OCI-LY3 (cell line): ENCODE data around the gene RALGAPB.

ENCODE experiments used
- H2AFZ ChIP-seq: fragments of 200-600, 300-600 bp; shearing (Covaris generic); 2 replicates; pipeline ENCODE4 v1.6.0; 2014; ENCODE audit warnings: antibody characterized with exemption, low read depth, low read length
- H3K27ac ChIP-seq: fragments of 200-600, 300-600 bp; sonication (generic); 2 replicates; pipeline ENCODE4 v1.5.1; 2014; ENCODE audit warnings: mild to moderate bottlenecking, low read length, moderate library complexity, mixed read lengths
- H3K27me3 ChIP-seq: fragments of 200-600, 300-600 bp; sonication (generic); 2 replicates; pipeline ENCODE4 v1.6.1; 2014; ENCODE audit warnings: low read depth, low read length, mixed read lengths
- H3K36me3 ChIP-seq: fragments of 200-600, 300-600 bp; sonication (generic); replicated peaks from 2 replicates; pipeline ENCODE3; 2014; ENCODE audit warnings: low read depth, low read length, mixed read lengths
- H3K4me1 ChIP-seq: fragments of 300-600, 200-600 bp; sonication (generic); 2 replicates; pipeline ENCODE4 v1.6.1; 2014; ENCODE audit warnings: low read length, mixed read lengths
- H3K4me2 ChIP-seq: fragments of 200-600, 300-600 bp; sonication (generic); 2 replicates; pipeline ENCODE4 v1.6.1; 2014; ENCODE audit warnings: low read length, mixed read lengths
- H3K4me3 ChIP-seq: fragments of 300-600, 200-600 bp; sonication (generic); 2 replicates; pipeline ENCODE4 v1.5.1; 2014; ENCODE audit warnings: antibody characterized with exemption, mild to moderate bottlenecking, low read length, moderate library complexity
- H3K79me2 ChIP-seq: fragments of 300-600, 200-600 bp; shearing (Covaris generic); 2 replicates; pipeline ENCODE4 v1.6.1; 2014; ENCODE audit warnings: mild to moderate bottlenecking, low read length, mixed read lengths
- H3K9ac ChIP-seq: fragments of 300-600, 200-600 bp; shearing (Covaris generic); 2 replicates; pipeline ENCODE4 v1.6.0; 2014; ENCODE audit warnings: mild to moderate bottlenecking, low read length, moderate library complexity
- H3K9me3 ChIP-seq: fragments of 200-600, 300-600 bp; shearing (Covaris generic); 2 replicates; pipeline ENCODE4 v1.6.1; 2014; ENCODE audit warnings: low read length, mixed read lengths; ENCODE audit not compliant: insufficient read depth
- H4K20me1 ChIP-seq: fragments of 200-600, 300-600 bp; sonication (generic); 2 replicates; pipeline ENCODE4 v1.6.1; 2016; ENCODE audit warnings: low read length, mixed read lengths; ENCODE audit not compliant: insufficient read depth
- EZH2phosphoT487 ChIP-seq: fragments of 200-600 bp; shearing (Covaris generic); IDR thresholded peaks from 2 replicates; pipeline ENCODE4 v1.6.1; 2018; ENCODE audit warnings: antibody characterized with exemption, mixed run types, low read depth
- TF ChIP-seq, protein P1 (sequence below): fragments of 200-600, 300-600 bp; sonication (generic); IDR thresholded peaks from 2 replicates; pipeline ENCODE4 v1.5.1; 2014; ENCODE audit warnings: antibody characterized with exemption, low read length, low read depth

Gene RALGAPB

DNA sequence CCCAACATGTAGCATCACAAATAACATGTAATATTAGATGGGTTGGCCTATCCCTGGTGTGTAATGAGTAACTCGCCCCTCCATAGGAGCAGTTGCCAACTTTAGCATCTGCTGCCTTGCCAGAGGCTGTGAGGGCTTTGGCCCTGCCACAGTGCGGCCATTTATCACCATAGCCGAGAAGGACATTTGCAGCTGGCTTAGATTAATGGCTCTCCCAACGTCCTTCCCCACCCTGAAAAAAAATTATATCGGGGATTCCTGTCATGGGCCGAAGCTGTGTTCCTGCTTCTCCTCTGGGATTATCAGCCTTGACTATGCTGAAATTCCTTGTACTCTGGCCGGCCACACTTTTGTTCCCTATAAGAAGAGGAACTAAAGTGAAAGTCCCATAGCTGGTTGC is 100.8 kb downstream of the RALGAPB start:
- no peaks in the 10 kb centered on the region for H4K20me1 ChIP-seq
- H3K4me3 ChIP-seq: no peak overlapping the region
- H2AFZ ChIP-seq: no peak overlapping the region
- H3K27ac ChIP-seq: no peak overlapping the region
- no peak overlapping the region for H3K9ac ChIP-seq
- H3K79me2 ChIP-seq: no peaks in the 10 kb centered on the region
- H3K36me3 ChIP-seq: peaks cover 34% of the 10 kb centered on the region
- no peak overlapping the region for H3K4me2 ChIP-seq
- H3K9me3 ChIP-seq: no peaks in the 10 kb centered on the region
- H3K27me3 ChIP-seq: no peaks in the 10 kb centered on the region
- no peaks in the 10 kb centered on the region for H3K4me1 ChIP-seq
- no peak for TF ChIP-seq EZH2phosphoT487

DNA sequence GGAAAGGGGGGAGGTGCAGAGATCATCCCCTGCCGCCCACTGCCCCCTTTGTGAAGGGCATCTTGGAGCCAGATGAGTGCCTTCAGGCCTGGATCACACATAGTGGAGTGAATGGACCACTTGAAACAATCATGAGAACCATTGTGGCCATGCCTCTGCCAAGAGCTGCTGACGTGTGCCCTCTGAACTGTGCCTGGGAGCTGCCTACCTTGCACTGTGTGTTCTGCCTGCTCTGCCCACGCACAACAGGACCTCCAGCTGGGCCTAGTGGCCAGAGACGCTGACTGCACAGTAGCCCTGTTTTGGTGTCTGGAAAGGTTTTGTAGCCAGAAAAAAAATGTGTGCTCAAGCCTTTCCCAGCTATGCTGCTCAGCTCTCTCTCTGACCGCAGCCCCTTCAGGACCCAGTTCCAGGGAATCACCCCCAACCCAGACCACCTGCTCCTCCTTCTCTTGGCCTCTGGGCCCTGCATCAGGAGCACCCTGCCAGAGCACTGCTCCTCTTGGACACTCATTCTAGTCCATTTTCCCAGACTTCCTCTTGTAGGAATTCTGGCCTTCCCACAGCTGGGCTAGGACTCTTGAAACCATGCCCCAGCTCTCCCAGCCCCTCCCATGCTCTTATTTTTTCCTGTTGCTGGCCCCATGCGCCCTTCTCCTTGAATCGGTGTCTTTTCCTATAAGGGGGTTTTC is 106.7 kb downstream of the RALGAPB start:
- no peak overlapping the region for H2AFZ ChIP-seq
- H3K27me3 ChIP-seq: no peaks in the 10 kb centered on the region
- no peak overlapping the region for H3K27ac ChIP-seq

DNA sequence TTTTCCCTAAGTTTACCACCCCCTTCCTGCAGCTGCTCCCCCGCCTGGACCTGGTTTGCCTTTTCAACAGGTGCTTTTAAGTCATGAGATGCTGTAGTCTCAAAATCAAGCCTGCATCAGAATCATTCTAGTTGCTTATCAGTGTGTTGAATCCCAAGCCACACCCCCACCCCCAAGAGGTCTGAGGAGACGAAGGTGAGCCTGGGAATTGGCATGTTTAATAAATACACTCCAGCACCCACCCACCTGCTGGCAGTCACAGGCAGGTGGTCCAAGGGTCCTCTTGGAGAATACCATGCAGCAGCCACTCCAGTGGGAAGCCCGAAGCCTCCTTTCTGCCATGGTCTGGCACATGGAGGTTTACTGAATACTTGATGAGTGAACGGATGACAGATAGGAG is 107.3 kb downstream of the RALGAPB start:
- H3K4me3 ChIP-seq: no peak overlapping the region

More for the DNA sequence above, 106.7 kb downstream of the RALGAPB start:
- H3K9me3 ChIP-seq: no peaks in the 10 kb centered on the region
- no peak overlapping the region for H3K4me2 ChIP-seq
- peaks cover 20% of the 10 kb centered on the region for H3K36me3 ChIP-seq
- no peaks in the 10 kb centered on the region for H3K4me1 ChIP-seq
- H3K4me3 ChIP-seq: no peak overlapping the region
- H3K79me2 ChIP-seq: no peaks in the 10 kb centered on the region
- H4K20me1 ChIP-seq: no peaks in the 10 kb centered on the region
- H3K9ac ChIP-seq: no peak overlapping the region
- no peak for TF ChIP-seq EZH2phosphoT487
- TF ChIP-seq, protein P1, sequence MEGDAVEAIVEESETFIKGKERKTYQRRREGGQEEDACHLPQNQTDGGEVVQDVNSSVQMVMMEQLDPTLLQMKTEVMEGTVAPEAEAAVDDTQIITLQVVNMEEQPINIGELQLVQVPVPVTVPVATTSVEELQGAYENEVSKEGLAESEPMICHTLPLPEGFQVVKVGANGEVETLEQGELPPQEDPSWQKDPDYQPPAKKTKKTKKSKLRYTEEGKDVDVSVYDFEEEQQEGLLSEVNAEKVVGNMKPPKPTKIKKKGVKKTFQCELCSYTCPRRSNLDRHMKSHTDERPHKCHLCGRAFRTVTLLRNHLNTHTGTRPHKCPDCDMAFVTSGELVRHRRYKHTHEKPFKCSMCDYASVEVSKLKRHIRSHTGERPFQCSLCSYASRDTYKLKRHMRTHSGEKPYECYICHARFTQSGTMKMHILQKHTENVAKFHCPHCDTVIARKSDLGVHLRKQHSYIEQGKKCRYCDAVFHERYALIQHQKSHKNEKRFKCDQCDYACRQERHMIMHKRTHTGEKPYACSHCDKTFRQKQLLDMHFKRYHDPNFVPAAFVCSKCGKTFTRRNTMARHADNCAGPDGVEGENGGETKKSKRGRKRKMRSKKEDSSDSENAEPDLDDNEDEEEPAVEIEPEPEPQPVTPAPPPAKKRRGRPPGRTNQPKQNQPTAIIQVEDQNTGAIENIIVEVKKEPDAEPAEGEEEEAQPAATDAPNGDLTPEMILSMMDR: no peak

DNA sequence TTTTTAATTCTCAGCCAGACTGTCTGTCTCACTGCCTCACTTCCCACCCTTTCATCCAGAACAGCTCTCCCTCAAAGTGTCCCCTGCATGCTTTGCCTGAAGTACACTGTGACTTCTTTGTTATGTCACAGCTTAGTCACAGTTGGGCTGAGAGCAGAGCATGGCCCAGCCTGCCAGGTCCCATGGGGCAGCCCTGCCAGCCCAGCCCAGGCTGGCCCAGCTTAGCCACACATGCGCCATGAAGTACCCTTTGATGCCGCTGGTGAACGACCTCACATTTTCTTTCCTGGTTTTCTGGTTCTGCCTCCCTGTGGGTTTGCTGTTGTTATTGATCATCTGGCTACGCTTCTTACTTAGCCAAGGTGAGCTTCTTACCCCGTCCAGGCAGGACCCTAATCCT is 108.4 kb downstream of the RALGAPB start, which contains the start of gene ADIG:
TSS of gene ADIG (plus strand) at position 185 of the 400 bp plus-strand sequence. CDS start at position 239, 54 bp downstream.
- no peak within 1 kb of the TSS for H3K27ac ChIP-seq
- H3K4me3 ChIP-seq: no peak within 1 kb of the TSS
- no peak within 1 kb of the TSS for H3K4me2 ChIP-seq

More for the DNA sequence above, 107.3 kb downstream of the RALGAPB start:
- no peak overlapping the region for H3K9ac ChIP-seq
- no peaks in the 10 kb centered on the region for H3K4me1 ChIP-seq
- no peaks in the 10 kb centered on the region for H3K79me2 ChIP-seq
- no peak for TF ChIP-seq EZH2phosphoT487
- TF ChIP-seq, protein P1: no peak
- no peaks in the 10 kb centered on the region for H3K9me3 ChIP-seq
- H4K20me1 ChIP-seq: no peaks in the 10 kb centered on the region
- peaks cover 14% of the 10 kb centered on the region for H3K36me3 ChIP-seq
- no peak overlapping the region for H2AFZ ChIP-seq
- H3K27me3 ChIP-seq: no peaks in the 10 kb centered on the region
- no peak overlapping the region for H3K27ac ChIP-seq
- no peak overlapping the region for H3K4me2 ChIP-seq

More for the DNA sequence above, 108.4 kb downstream of the RALGAPB start, which contains the start of gene ADIG:
- Histone ChIP-seq H4K20me1 (no peaks in the 10 kb centered on the region), H3K4me1 (no peaks in the 10 kb centered on the region), H3K36me3 (peaks cover 5% of the 10 kb centered on the region), H3K27me3 (no peaks in the 10 kb centered on the region), H2AFZ (no peak within 1 kb of the TSS), H3K9ac (no peak within 1 kb of the TSS), H3K79me2 (no peaks in the 10 kb centered on the region), H3K9me3 (no peaks in the 10 kb centered on the region)
- no peak for TF ChIP-seq EZH2phosphoT487
- TF ChIP-seq, protein P1: no peak
